HK-2 (cell line): ENCODE measurements around the gene RAE1.

Source experiments
- DNase-seq: peaks from one replicate; pipeline ENCODE4 v3.0.0-alpha.2; 2018; ENCODE audit not compliant: unreplicated experiment

The RAE1 gene

DNA sequence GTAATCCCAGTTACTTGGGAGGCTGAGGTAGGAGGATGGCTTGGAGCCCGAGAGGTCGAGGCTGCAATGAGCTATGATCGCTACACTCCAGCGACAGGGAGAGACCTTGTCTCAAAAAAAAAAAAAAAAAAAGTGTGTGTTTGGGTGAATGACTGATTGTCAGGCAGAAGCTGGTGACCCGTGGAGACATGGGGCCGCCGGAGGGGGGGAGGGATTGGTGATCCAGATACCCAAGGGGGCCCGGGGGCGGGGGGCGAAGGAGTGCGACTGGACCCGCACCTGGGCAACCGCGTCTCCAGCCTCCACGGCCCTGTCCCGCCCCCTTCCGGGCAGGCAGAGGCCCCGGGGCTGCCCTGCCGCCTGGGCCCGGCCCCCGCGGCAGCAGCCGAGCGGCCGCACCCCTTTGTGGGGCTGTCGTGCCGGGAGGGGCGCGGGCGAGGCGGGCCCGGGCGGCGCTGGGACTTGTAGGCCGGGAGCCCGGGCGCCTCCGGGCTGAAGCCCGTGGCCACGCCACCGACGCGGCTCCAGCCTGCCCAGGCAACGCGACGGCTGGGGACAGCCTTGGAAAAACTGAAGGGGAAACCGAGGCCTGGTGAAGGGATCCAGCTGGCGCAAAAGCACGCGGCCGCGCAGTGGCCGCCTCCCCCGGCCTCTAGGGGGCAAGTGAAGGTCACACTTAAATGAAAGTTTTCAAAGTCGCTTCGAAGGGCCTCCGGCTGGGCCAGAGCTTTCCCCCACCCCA lies 38.1 kb downstream of the RAE1 start:
- peak; percentile 33 for DNase-seq

DNA sequence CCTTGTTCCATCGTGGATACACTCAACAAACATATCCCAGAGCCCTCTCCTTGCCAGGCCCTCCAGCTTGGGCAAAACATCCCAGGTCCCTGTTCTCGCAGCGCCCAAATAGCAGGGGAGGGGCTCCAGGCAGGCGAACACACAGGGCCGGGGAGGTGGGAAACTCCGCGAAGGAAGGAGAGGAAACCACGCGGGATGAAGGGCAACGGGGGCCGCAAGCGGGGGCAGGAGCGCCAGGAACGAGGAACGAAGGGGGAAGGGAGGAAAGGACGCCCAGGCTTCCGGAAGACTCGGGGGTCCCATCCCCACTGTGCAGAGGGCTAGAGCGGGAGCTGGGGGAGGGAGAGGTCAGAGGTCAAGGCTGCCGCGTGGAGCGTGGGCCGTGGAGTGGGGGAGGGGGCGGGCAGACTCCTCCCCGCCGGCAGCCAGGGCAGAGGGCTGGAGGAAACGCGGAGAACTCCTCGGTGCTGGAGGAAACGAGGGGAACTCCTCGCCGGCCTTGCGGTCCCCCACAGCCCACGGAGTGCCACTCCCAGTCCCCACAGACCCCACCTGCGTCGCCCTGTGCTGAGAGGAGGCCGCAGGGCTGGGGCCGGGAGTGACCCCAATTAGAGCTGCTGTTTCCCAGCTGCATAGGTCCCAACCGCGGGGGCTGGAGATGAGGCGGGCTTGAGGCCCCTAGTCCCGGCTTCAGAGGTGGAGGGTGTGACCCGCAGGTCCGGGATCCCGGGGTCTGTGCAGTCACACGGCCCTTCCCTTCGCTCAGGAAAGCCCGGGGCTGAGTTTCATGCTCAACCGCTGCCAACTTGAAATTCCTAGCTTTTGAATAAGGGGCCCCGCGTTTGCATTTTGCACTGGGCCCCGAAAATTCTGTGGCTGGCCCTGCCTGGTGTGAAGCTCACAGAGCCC lies 38.9 kb downstream of the RAE1 start:
- no peak for DNase-seq

DNA sequence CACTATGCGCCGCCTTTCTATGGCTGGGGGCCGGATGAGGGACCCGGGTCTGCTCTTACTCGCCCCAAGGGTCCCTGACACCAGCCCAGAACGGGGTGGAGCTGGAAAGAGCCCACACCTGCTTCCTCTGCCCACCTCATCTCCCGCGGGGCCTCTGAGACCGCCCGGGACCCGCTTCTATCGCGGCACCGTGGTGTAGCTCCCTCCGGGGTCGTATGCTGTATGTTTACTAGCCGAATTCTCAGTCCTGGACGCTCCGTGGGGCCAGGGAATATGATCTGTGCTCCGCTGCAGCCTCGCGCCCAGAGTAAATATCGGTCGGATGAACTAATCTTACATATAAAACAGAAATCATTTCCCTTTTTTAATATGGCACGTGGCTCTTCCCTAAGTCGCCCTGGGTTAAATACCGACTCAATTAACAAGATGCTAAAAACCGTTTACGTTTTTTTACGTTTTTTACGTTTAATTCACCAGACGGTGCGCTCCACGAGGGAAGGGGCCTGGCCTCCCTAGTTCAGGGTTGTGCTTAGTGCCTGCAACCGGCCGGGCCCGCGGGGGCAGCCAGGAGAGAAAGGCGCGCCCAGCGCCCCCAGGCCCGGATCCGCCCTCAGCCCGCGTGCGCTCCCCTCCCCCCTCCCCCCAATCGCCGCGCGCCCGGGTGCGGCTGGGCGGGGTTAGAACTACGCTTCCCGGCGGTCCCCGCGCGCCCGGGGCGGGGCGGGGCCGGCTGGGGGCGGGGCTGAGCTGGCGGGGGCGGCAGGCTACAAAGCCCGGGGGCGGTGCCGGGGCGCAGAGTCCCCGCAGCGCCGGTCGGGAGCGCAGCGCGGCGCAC lies 39.8 kb downstream of the RAE1 start, which contains the start of gene RBM38:
TSS of gene RBM38 (plus strand) at position 793 of the 835 bp plus-strand sequence. CDS start 186 bp downstream, outside the sequence.
- peak; percentile 81 for DNase-seq

DNA sequence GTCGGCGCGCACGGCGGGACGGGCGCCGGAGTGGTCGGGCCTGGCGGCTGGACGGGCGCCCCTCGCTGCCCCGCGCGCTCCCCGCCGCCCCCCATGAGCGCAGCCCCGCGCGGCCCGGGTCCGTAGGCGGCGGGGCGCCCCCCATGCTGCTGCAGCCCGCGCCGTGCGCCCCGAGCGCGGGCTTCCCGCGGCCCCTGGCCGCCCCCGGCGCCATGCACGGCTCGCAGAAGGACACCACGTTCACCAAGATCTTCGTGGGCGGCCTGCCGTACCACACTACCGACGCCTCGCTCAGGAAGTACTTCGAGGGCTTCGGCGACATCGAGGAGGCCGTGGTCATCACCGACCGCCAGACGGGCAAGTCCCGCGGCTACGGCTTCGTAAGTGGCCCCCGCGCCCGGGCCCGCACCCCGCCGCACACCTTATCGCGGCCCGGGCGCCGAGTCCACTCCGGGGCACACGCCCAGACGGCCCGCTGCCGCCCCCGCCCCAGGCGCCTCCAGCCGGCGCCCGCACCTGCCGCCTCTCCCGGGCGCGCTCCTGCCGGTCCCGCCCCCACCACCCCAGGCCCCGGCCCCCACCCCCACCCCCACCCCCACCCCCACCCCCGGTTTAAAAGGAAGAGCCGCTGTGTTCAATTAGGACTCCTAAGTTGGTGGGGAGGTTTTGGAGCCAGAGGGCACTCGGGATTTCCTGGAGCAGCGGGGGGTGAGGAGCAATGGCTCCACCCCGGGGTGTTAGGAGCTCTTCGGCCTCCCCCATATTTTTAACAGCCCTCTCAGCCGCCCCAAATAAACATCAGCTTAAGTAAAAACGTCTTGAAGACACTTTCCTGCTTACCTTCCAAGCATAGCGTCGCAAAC lies 40.6 kb downstream of the RAE1 start:
- peak; percentile 25 for DNase-seq

DNA sequence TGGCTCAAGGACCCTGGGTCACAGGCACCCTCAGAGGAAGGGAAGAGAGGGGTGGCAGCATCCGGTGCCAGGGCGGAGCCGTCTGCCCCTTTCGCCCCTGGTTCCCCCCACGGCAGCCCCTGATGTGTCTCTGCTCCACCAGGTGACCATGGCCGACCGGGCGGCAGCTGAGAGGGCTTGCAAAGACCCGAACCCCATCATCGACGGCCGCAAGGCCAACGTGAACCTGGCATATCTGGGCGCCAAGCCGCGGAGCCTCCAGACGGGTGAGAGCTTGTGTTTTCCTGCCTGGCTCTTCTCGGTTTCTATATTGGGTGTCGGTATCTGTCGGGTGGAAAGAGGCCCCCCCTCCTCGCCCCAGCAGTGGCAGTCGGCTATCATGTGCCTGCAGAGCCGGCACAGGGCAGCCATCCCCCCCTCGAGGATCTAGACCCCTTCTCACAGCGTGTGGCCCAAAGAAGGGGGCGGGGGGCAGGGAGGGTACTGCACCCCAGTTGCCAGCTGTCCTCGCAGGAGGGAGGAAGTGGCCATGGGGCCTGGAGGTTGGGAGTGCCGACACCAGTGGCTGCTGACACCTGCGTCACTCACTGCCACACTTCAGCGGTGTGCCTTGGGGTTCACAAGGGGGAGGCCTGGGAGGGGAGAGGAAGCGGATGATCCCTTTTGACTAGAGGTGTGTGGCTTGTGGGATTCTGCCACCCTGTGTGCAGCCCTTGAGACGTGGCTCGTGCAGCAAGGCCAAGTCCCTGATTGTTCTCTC lies 41.6 kb downstream of the RAE1 start:
- DNase-seq = no peak

DNA sequence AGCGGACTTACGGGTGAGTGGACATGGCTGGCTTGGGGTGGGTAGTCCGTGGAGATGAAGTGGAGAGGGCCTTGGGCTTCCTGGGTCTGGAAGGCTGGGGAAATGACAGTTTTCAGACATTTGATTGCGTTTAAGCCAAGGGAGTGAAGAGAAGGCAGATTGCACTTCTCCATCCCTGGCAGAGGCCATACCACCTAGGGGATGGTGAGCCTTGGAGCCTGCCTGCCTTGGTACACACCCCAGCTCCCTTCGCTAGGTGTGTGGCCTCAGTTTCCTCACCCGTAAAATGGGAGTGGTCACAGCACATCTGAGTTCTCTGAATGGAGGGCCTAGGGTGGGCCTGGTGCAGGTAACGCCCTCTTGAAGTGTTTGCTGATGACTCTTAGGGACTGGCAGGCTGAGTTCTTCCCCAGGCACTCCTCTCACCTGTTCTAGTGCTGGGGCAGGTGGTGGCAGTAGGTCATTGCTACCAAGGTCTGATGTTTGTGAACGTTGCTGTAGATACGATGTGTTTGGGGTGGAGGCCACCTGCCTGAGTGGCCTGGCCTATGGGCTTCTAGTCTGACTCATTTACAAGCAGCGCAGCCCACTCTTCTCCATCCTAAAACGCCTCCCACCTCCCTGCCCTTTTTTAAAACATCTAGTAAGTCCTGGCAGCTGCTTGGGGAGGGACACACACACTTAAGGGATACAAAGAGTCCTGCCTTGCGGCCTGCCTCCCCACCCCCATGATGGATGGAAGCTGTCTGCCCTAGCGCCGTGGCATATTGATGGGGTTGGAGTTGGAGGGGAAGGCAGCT lies 42.5 kb downstream of the RAE1 start:
- DNase-seq = no peak

DNA sequence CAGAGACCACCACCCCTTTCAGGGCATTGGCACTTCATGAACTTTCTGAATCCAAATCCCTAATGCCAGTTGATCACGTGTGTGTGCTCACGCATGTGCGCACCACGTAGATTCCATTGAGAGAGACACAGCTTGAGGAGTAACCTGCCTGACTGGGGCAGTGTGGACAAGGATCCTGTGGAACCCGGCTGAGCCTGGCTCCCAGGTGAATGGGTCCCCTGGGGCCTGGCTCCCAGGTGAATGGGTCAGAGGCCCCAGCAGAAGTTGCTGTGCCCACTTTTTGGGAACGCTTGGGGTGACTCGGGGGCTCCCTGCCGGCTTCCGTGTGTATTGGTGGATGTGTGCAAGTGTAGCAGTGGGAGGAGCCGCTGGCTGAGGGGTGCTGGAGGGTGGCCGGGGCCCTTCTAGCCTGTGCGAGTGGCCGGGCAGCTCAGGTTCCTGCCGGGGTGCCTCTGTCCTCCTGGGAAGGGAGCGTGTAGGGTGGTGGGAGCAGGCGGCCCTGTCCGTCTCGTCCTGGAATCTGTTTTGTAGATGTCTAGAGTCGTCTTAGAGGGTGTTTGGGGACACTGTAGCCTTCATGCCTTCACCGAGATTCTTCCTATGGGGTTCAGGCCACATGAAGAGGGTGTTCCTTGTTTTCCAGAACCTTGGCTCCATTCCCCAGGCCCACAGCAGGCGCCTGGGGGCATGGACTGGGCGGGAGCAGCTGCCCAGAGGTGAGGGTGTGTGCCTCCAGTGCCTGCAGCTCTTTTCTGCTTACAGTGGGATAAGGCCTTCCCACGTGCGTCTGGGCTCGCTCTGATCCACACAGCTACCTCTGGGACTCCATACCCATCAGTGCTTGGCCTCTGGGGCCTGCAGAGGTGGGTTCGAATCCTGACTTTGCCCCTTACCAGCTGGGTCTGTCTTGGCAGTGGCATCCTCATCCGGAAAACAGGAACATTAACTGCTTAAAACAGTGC lies 43.3 kb downstream of the RAE1 start:
- no peak for DNase-seq

DNA sequence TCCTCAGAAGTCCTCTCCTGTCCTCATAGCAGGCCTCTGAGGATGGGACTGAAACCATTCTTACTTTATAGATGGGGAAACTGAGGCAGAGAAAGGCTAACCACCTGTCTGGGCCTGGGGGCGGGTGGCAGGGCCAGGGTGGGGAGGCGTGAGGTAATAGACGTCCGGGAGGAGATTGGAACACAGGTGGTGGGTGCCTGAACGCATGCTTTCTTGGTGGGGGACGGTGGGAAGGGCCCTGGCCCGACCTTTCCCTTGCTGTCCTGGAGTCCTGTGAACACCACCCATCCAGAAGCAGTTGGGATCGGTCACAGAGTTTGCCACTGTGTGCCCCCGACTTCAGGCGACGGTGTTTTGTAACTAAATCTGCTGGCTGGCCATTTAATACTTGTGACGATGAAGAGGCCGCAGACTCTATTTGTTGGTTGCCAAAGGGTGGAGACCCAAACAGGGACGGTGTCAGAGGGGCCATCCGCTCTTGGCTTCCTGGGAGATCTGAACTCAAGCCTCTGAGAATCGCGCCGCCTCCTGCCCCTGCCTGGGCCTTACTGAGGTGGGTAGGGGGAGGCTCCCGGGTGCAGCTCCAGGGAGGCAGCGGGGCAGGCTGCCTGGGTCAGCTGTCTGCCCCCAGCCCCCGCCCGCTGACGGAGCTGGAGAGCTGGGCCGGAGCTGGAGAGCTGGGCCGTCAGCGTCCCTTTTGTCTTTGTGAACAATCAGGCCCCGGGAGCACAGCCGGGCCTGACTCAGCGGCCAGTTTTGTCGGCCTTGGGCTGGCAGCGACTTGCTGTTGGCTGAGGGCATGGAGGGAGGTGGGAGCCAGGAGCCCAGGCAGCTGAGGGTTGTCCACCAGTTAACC lies 44.3 kb downstream of the RAE1 start:
- no peak for DNase-seq

DNA sequence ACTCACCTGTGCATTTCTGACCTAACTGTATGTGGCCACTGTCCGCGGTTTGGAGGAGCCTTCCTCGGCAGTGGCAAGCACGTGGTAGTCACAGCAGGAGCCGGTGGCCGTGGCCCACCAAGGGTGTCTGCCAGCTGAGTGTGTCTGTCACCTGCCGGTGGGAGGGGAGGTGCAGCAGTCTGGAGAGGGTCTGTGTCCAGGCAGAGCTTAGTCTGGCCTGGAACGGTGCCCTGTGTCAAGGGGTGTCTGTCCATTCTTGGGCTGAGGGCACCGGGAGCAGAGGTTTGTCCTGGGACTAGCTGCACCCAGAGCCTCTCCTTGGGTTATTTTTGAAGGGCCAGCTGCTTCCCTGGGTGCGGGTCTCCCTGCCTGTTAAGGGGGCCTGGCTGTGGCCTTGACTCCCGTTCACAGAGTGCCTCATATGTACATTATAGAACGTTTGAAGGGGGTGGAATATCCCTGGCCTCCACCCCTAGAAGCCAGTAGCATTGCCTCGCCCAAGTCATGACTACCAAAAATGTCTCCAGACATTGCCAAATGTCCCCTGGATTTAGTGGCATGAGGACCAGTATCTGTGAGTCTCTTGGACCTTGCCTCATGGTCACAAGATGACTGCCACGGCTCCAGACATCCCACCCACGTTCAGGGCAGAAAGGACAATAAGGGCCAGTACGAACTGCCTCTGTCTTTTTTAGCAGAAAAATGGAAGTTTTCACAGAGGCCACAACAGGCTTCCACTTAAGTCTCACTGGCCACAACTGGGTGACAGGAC lies 45.3 kb downstream of the RAE1 start:
- DNase-seq = no peak

DNA sequence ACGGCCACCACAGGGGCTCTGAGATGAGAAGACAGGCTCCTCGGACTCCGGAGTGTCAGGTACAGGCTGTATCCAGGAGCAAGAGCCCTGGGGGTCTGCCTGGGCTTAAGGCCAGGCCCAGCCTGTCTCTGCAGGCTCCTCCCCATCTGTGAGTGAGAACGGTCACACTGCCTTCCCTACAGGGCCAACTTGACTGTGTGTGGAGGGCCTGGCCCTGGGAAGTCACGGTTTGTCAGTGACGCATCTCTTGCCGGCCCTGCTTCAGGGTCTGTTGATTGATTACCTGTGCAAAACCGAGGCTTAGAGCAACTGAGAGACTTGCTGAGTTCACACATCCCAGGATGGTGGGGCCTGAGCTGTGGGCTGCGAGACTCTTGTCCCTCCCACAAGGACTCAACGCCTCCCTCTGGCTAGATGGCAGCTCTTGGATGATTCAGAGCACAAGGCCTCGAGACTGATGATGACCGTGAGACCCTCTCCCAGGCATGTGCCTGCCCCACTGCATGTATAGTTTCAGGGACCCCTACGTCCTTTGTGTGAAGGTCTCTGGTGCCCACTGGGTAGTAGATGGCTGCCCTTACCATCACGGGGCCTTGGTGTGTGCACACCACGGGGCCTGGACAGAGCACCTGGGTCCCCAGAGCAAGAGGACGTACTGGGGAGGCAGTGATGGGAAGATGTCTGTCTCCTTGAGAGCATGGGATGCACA lies 46.1 kb downstream of the RAE1 start:
- DNase-seq = no peak

DNA sequence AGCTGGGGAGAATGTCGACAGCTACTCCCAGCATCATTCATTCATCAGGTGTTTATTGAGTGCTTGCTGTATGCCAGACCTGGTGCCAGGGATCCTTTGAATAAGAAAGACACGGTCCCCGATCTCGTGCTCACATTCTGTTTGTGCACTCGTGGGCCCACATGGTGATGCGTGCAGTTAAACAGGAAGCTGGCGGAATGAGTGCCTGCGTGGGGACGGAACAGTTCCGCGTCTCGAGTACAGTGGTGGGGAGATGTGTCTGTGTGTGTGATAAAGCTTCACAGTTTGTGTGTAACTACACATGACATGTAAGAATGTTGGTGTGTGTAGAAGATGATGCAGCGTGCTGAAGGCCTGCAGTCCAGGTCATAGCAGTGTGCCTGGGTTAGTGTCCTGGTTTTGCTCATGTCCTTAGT lies 46.6 kb downstream of the RAE1 start:
- no peak for DNase-seq

DNA sequence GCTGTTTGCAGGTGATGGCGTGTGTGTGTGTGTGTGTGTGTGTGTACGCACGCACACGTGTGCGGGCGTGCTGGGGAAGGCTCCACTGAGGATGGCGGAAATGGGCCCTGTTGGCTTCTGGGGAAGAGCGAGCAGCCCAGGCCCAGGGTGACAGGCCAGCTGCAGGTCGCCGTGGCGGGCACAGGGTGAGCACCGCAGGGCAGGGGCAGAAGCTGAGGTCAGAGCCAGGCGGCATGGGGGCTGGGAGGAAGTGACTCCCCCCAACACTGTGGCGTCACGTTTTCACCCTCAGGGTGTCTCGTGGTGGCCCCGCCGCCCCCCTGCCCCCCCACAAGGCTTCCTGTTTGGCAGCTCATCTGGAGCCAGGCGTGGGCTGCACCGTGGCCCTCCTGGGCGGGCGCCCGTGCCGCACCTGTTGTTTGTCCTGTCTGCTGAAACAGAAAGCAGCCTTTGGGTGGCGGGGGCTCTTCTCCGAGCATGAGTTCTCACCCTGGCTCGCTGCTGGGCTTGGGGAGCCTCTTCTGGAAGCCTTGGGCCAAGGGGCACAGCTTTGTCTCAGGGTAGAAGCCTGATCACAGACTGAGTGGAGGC lies 47.3 kb downstream of the RAE1 start:
- no peak for DNase-seq

DNA sequence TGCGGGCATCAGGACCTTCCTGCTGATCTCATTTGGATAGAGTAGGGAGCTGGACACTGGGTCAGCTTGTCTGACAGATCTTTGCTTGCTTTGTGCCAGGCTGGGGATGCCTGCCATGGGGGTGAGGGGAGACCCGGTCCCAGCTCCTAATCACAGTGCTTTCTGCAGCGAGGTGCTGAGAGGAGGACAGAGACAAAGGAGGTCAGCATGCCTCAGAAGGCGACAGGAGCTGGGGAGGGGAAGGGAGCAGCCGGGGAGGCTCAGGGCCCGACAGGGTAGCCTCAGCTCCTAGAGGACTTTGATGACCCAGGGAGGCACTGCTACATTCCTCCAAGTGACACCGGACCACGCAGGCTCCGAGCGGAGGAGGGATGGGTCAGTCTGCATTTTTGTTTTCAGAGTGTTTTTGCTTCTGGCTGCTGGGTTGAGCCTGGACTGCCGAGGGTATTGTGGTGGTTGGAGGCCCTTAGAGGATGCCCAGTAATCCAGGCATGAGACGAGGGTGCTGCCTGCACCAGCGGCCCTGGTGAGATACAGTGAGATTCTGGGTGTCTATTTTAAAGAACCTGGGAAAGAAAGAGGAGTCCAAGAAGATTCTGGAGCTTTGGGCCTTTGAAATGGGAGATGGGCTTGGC lies 48.0 kb downstream of the RAE1 start:
- no peak for DNase-seq

DNA sequence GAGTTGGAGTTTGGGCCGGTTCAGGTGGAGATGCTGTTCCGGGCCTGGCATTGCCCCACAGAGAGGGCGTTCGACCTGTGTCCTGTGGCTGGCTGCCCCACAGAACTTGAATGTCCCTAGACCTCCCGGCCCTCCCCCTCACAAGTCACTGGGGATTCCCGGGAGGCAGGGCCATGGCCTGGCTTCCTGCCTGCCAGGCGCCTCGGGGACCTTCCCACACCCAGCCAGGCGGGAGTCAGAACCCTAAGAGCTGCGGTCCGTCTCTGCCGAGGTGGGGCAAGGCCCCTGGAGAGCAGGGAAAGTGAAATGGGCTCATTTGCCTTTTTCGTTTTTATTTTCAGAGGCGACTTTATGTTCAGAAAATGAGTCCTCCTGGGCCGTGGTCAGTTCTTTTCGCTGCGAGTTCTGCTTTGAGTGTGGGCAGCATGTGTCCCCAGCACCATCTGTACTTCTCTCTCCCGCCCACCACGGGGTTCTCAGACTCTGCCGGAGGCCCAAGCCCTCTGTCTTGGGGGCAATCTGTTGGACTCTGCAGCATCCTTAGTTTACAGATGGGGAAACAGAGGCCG lies 48.6 kb downstream of the RAE1 start:
- peak; percentile 60 for DNase-seq
